WERI-Rb-1 (cell line): ENCODE results near the gene PTPRS.
A peak's percentile ranks its signal among the peaks of the same experiment; 100 is the strongest.

Source experiments
- DNase-seq: peaks from one replicate; pipeline ENCODE4 v3.0.0-alpha.2; 2020
- H3K27ac ChIP-seq: fragments of 250-450 bp; sonication (Bioruptor Pico); 2 replicates; pipeline ENCODE4 v1.5.1; 2020; ENCODE audit warnings: mild to moderate bottlenecking, moderate library complexity
- H3K27me3 ChIP-seq: fragments of 250-450 bp; sonication (Bioruptor Pico); 2 replicates; pipeline ENCODE4 v1.5.1; 2021; ENCODE audit warnings: mild to moderate bottlenecking, low read depth, moderate library complexity; ENCODE audit not compliant: insufficient read depth, severe bottlenecking
- H3K36me3 ChIP-seq: fragments of 250-450 bp; sonication (Bioruptor Pico); 2 replicates; pipeline ENCODE4 v1.5.1; 2020; ENCODE audit warnings: mild to moderate bottlenecking, moderate library complexity
- H3K4me3 ChIP-seq: 2 replicates; pipeline ENCODE4 v1.5.1; 2011; ENCODE audit warnings: low read depth, mild to moderate bottlenecking, control low read depth, low read length
- H3K9me3 ChIP-seq: fragments of 250-450 bp; sonication (Bioruptor Pico); 2 replicates; pipeline ENCODE4 v1.5.1; 2021; ENCODE audit warnings: mild to moderate bottlenecking, moderate library complexity; ENCODE audit not compliant: severe bottlenecking
- CTCF ChIP-seq: IDR thresholded peaks from 2 replicates; pipeline ENCODE4 v1.5.1; 2011; ENCODE audit warnings: low read depth, mild to moderate bottlenecking, control low read depth, inconsistent platforms, low read length

PTPRS gene

GRCh38 chr19:5298471-5298901 is 42.1 kb downstream of the PTPRS start:
- TF ChIP-seq CTCF, result no peak
- Histone ChIP-seq H3K9me3 (no peaks in the 10 kb centered on the region), H3K36me3 (no peaks in the 10 kb centered on the region), H3K27ac (no peak overlapping the region), H3K27me3 (no peaks in the 10 kb centered on the region), H3K4me3 (no peak overlapping the region)
- no peak for DNase-seq

GRCh38 chr19:5297272-5297669 is 43.3 kb downstream of the PTPRS start:
- TF ChIP-seq CTCF, result no peak
- Histone ChIP-seq H3K27ac (no peak overlapping the region), H3K36me3 (no peaks in the 10 kb centered on the region), H3K4me3 (no peak overlapping the region), H3K9me3 (no peaks in the 10 kb centered on the region), H3K27me3 (no peaks in the 10 kb centered on the region)
- no peak for DNase-seq

GRCh38 chr19:5296457-5297271 is 43.9 kb downstream of the PTPRS start:
- H3K27ac ChIP-seq, result no peak overlapping the region
- no peaks in the 10 kb centered on the region for H3K27me3 ChIP-seq
- no peak overlapping the region for H3K4me3 ChIP-seq
- no peaks in the 10 kb centered on the region for H3K9me3 ChIP-seq
- DNase-seq, result no peak
- no peaks in the 10 kb centered on the region for H3K36me3 ChIP-seq
- no peak for TF ChIP-seq CTCF

DNA sequence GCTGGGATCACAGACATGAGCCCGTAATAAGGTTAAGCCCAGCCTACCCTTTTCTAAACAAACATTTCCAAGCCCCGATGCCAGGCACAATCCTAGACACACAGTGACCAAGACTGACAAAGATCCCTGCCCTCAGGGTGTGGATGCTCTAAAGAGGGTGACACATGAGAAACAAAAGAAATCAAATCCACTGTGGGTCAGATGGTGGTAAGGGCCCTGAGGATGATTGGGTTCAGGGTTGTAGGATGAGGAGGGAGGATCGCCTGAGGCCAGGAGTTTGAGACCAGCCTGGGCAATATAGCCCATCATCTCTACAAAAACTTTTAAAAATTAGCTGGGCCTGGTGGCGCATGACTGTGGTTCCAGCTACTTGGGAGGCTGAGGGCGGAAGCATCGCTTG is 44.6 kb downstream of the PTPRS start:
- no peak overlapping the region for H3K4me3 ChIP-seq
- H3K27me3 ChIP-seq, result no peaks in the 10 kb centered on the region
- TF ChIP-seq CTCF, result no peak
- H3K27ac ChIP-seq, result no peak overlapping the region
- no peaks in the 10 kb centered on the region for H3K9me3 ChIP-seq
- no peaks in the 10 kb centered on the region for H3K36me3 ChIP-seq
- DNase-seq, result no peak

GRCh38 chr19:5294403-5295160 is 46.0 kb downstream of the PTPRS start:
- Histone ChIP-seq H3K27me3 (no peaks in the 10 kb centered on the region), H3K27ac (peak overlapping the region; percentile 89), H3K9me3 (no peaks in the 10 kb centered on the region), H3K36me3 (no peaks in the 10 kb centered on the region), H3K4me3 (peak overlapping the region; percentile 77)
- no peak for TF ChIP-seq CTCF
- DNase-seq, result no peak
